ENCODE data around the gene ZNF470.

DNA sequence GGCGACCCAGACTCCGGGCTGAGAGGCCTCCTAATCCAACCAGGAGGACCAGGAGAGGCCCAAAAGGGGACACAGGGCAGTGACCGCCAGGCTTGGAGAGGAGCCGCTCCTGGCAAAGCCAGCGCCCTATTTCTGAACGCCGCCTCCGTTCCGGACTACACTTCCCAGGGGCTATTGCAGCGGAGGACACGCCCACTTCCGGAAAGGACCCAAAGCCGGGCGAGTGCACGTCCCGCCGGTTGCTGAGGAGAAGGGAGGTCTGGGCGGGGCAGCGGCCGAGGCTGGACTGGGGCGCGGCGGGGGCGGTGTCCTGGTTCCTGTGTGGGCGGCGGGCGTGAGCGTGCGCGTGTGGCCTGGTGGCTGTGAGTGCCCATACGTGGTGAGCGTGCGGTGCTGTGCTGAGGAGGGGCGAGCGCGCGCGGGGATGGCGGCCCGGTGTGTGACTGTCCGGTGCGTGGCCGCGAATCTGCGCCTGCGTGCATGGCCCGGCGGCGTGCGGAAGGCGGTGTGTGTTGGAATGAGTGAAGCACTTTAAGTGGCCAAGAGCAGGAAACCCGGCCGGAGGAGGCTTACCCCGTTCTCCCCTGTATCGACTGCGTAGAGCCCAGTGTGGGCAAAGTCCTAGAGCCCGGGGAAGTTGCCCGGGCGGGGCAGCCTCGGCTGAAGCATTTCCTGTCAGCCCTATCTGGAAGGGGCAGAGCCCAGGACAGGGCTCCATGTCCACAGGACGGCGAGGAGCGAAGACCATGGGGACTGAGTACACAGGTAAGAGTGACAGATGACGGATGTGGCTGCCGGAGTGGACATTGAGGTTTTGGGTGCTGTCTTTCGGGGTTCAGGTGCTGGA lies at the start of gene ZNF470:
- TF ChIP-seq, protein P1, sequence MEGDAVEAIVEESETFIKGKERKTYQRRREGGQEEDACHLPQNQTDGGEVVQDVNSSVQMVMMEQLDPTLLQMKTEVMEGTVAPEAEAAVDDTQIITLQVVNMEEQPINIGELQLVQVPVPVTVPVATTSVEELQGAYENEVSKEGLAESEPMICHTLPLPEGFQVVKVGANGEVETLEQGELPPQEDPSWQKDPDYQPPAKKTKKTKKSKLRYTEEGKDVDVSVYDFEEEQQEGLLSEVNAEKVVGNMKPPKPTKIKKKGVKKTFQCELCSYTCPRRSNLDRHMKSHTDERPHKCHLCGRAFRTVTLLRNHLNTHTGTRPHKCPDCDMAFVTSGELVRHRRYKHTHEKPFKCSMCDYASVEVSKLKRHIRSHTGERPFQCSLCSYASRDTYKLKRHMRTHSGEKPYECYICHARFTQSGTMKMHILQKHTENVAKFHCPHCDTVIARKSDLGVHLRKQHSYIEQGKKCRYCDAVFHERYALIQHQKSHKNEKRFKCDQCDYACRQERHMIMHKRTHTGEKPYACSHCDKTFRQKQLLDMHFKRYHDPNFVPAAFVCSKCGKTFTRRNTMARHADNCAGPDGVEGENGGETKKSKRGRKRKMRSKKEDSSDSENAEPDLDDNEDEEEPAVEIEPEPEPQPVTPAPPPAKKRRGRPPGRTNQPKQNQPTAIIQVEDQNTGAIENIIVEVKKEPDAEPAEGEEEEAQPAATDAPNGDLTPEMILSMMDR (conservative IDR thresholded peaks at IDR 0.05): no peak
- no peak for TF ChIP-seq ZFX (IDR thresholded peaks at IDR 0.05)

Data from C4-2B (cell line).